H4 (cell line): ENCODE results near the gene KRT38. TPM values are rescaled to one million over a fixed set of nuclear protein-coding genes. Genes with fewer than 3 reads are reported as not detected.
A peak's percentile ranks its signal among the peaks of the same experiment; 100 is the strongest.

Source experiments
- DNase-seq: peaks from one replicate; pipeline ENCODE4 v3.0.0-alpha.2; 2015; ENCODE audit warnings: low spot score
- total RNA-seq: library from RNA; depleted of rRNA; stranded (reverse); fragments of >200 nt; shearing (Covaris generic); gene quantifications from 2 replicates; pipeline ENCODE4 v1.2.3, GENCODE V29; 2014; rRNA removed

KRT38 gene
- total RNA-seq: not detected in 2 replicates

DNA sequence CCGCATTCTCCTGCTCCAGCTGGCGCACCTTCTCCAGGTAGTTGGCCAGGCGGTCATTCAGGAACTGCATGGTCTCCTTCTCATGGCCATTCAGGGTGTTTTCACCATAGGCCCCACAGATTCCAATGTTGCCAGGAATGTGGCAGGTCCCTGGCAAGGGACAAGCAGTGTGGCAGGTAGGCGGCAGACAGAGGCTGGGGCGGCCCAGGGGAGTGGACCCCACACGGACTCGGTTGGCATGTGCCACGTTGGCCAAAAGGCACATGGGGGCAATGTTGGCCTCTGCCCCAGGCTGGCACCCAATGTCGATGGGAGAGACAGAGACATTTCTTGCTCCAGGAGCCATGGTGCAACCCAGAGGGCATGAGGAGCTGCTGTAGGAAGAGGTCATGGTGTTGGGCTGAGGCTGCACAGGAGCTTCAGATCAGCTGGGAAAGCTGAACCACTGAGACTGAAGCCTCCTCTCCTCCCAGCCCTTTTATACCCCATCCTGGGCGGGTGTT is at the start of gene KRT38:
Gene KRT38, minus strand, starts transcription at position 453 of the 503 bp plus-strand sequence. Its CDS starts 62 bp downstream, at position 391.
- DNase-seq: no peak

DNA sequence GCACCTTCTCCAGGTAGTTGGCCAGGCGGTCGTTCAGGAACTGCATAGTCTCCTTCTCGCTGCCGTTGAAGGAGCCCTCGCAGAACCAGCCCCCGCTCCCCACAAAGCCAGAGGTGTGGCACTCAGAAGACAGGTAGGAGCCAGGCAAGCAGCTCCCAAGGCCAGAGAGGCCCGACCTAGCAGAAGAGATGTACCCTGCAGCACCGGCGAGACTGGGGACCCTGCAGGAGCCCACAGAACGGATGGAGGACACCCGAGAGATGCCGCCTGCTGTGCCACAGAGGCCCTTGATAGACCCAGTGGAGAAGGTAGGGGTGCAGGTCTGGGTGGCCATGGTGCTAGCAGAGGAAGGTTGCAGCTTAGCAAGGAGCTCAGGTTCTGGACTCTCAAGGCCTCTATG is 48.7 kb upstream of the KRT38 start, which contains the start of gene KRT36:
Gene KRT36, minus strand, starts transcription at position 380 of the 400 bp plus-strand sequence. Its CDS starts 46 bp downstream, at position 334.
- DNase-seq: no peak

DNA sequence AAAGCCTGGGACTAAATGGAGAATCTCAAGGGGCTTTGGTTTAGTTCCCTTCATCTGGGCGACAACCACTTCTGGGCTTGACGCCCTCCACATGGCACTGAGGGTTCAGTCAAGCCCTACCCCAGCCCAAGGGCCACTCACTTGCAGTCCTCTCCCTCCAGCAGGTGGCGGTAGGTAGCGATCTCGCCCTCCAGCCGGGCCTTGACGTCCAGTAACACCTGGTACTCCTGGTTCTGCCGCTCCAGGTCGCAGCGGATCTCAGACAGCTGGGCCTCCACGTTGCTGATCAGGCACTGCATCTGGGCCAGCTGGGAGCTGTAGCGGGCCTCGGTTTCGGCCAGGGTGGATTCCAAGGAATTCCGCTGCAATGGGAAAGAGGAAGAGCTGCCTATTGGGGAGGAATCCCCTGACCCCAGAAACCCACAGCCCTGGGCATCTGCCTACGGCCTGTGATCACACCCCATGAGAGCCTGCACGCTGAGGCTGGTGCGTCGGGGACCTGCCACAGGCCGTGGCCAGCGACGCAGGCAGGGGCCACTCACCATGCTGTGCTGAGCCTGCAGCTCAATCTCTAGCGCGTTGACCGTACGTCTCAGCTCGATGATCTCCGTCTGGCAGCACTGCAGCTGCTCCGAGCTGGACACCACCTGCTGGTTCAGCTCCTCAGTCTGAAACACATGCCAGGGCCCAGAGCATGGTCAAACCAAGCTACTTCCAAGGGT is 46.2 kb upstream of the KRT38 start:
- no peak for DNase-seq

DNA sequence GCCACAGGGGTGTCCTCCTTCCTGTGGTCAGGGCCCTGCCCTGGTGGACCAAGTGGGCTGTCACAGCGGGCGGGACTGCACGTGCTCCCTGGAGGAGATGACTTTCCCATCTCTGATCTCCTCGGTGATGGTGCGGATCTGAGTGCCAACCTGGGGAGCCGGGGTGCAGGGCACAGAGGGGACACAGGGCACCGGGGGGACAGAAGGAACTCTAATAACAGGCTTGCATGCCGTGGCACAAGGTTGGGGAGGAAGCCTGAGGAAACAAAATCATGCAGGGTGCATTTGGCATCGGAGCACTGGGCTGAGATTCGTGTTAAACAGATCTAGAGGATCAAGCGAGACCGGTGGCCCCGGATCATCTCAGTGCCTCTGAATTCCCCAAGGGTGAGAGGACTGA is 45.5 kb upstream of the KRT38 start:
- no peak for DNase-seq

DNA sequence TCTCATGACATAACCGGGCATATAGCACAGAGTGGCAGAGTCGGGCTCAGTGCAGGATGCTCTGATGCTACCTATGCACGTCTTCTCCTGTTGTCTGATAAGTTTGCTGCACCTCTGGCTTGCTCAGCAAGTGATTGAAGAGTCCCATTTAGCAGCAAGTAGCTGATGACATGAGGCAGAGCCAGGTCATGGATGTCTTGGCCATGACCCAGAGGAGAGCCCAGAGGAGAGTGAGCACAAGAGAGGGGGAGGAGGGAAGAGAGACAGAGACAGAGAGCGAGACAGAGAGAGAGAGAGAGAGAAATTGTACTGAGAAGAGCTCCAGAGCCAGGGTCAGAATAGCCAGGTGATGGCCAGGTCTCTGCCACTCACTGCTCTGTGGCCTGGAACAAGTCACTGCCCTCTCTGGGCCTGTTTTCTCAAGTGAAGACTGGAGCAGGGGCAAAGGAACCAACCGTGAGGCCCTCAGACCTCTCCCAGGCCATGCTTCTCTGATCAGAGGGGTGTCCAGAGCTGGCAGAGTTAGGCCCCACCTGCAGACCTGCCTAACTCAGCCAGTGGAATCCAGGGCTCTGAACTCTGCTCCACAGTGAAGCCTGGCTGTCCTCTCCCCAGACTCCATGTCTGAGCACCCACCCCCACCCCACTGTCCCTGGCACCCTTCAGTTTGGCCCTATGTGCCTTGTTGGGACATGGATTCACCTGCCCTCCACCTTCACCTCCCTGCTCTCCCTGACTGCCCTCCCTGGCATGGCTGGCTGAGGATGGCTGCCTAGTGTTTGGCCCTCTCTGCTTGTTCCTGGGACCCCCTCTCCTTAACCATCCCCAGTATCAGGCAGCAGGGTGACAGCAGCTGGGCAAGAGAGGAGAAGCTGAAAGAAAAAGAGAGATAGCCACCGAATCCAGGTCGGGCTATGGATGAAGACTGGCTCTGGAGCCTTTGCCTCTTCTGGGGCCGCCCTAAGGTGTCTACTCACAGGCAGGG is 44.4 kb upstream of the KRT38 start:
- no peak for DNase-seq

DNA sequence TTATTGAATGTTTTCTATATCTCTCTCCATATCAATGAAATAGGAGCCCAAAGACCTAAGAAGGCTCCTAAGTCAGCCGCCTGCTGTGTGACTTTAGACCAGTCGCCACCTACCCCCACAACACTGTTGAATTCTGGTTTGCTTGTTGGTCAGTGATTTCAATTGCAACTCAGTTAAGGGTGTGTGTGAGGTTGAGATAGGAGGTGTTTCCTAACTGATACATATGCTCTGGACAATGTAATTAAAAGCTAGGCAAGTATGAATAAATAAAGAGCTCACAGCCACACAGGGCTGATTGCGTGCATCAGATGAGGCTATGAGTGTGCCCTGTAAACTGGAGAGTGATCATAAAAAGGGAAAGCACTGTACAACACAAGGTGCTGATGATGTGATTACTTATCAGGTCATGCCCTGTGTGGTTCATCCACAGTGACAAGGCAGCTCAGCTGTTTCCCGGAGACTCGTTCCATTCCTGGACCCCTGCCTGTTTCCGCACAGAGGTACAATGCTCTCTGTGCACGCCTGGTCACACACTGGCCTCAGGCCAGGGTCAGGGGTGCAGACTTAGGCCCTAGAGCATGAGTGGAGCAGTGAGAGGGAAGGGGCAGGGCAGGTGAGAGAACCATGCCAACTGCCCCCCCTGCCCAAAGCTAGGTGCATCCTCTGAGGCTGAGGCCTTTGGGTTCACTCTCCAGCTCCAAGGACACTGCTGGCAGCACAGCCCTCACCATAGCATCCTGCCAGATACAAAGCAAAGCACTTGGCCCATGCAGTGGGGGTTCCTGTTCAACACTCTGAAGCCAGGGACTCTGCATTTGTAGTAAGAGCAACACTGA is 43.4 kb upstream of the KRT38 start:
- no peak for DNase-seq

DNA sequence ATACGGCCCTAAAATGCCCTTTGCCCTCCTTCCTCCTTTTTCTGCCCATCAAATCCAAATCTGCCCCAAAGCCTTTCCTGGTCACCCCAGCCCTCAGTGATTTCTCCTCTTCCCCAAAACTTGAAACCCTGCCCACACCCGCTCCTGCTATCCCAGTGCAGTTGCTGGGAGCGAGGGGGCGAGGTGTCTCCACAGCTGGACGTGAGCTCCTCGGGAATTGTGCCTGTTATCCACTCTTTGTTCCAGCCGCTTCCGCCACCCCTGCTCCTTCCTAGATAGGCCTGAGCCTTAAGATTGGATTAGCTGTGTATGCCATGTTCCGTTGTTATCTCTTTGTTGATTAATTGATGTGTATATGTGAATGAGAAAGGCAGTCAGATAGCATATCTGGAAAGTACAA is 42.7 kb upstream of the KRT38 start:
- DNase-seq: no peak

DNA sequence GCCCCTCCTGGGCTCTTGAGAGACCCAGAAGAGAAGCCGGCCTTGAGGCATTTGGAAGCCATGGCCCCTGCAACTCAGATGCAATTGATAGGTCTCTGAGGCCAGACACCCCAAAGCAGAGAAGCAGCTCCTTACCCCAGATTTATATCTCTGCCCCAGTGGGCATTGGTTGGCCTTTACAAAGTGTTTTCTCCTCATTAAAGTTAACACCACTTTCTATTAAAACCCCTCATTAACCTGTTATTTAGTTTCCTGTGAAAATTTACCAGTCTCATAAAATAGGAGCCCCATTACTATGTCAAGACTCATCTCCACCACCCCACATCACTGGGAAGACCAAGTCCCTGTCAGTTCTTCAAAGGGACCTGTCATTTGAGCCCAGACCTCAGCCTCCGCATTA is 40.3 kb upstream of the KRT38 start, which contains the start of gene KRT35:
Gene KRT35, minus strand, starts transcription at position 116 of the 400 bp plus-strand sequence. Its CDS starts 54 bp downstream, at position 62.
- no peak for DNase-seq

DNA sequence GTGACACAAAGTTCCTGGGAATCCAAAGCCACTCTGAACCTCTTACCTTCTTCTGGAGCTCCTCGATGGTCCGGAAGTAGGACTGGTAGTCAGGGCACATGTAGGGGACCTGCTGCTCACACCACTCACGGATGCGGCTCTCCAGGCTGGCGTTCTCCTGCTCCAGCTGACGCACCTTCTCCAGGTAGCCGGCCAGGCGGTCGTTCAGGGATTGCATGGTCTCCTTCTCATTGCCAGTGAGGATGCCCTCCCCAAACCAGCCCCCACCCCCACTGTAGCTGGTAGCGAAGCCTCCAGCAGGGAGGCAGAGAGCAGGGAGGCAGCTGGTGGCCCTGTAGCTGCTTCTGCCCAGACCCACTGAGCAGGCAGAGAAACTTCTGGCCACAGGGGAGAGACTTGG is 39.8 kb upstream of the KRT38 start:
- no peak for DNase-seq

DNA sequence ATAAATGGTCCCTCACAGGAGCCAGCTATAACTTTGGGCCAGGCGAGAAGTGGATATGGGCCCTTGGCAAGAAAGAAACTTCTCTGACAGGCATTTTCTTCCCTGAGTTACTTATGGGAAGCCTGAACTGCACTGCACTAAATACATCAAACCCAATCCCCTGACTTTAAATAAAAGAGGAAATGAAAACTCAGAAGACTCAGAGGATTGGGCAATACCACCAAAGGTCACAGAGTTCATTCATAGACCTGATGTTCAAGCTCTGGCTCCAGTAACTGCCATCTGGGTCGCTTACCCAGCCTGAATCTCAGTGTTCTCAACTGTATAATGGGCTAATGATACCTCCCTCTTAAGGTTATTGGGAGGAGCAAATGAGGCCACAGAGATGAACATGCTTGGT is 39.4 kb upstream of the KRT38 start:
- no peak for DNase-seq

DNA sequence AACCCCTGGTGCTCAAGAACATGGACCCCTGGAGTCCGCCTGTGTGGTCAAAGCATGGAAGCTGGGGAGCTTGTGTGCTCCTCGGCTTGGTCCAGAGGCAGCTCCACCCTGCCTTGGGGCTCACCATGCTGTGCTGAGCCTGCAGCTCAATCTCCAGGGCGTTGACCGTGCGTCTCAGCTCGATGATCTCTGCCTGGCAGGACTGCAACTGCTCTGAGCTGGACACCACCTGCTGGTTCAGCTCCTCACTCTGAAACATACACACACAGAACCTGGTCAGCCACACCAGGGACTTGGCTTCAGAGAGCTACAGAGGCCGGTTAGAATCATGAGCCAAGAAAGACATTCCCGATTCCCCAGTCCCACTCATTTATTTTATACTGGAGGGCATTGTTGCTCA is 37.5 kb upstream of the KRT38 start:
- DNase-seq: no peak

DNA sequence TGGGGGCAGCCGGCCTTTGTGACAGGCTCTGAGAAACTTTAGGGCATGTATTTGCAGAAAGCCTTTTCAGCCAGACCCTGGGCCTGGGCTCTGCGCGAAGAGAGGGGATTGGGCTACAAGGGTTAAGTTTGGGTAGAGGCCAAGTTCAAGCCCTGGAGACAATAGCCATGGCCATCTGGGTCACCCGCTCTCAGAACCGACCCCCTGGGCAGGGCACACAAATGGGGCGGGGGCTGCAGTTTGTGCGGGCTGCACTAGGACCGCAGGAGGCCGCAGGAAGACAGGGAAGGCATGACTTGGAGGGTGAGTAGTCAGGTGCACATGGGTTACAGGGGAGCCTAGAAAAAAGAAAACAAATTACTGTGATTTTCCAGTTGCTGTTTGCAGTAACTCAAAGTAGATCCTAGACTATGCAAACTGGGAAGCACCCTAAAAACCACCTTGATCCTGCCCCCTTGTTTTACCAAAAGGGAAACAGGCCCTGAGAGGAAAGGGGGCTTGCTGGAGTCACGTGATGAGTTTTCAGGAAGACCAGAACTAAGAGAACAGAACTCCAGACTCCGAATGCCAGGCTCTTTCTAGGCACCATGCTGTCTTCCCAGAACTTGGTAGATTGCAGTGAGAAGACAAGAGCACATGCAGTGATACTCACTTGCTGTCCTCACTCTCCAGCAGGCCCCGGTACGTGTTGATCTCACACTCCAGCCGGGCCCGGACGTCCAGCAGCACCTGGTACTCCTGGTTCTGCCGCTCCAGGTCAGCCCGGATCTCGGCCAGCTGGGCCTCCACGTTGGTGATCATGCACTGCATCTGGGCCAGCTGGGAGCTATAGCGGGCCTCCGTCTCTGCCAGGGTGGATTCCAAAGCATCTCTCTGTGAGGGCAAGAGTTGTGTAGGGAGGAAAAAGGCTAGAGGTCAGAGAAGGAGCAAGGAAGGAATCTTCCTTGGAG is 36.4 kb upstream of the KRT38 start:
- no peak for DNase-seq

DNA sequence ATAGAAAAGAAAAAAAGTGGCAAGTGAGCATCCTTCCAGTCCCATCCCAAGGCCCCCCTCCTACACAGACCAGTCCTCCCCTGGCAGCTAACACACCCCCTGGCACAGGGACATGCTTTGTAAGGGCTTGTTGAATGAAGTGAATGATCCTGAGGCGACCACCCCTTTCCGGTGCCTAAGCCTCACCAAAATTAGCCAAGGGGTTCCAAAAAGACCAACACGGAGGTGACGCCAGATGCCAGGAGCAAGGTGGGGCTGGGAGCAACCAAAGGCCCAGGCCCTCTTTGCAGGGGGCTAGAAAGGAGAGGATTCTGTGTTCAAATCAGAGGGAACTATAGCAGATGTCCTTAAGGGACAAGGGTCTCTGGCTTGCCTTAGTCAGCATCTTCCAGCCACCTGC is 34.6 kb upstream of the KRT38 start:
- DNase-seq: no peak

DNA sequence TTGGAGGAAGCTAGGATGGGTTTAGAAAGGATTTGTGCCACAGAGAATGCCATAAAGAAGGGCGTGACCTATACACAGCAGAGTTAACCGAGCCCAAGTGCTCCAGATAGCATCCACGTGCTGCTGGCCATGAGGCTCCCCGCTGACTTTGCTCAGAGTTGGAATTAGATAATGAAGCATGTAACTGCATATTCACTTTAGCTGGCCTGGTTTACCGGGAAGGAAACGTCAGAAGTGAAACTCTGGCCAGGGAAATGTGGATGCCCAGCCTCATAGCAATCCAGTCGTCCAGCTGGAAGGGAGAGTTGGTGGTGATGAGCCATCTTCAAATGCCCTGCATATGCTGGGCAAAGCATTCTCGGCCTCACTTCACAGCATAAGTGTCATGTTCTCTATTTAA is 34.1 kb upstream of the KRT38 start:
- no peak for DNase-seq

DNA sequence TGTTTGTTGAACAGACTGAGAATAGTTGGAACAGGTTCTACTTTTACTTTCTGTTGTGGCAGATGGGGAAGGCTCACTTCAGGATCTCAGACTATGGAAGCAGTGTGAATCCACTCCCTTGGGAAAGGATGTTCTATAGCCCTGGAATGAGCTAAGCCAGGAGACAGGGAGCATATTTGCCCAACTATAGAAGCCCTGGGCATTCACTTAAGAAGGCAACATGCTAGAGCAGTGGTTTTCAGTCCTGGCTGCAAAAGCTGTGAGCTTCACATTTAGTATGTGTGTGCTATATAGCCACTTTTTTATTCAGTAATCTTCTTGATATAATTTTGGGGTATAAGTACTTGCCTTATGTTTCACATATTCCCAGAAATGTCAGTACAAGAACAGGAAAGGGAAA is 27.6 kb upstream of the KRT38 start:
- no peak for DNase-seq

DNA sequence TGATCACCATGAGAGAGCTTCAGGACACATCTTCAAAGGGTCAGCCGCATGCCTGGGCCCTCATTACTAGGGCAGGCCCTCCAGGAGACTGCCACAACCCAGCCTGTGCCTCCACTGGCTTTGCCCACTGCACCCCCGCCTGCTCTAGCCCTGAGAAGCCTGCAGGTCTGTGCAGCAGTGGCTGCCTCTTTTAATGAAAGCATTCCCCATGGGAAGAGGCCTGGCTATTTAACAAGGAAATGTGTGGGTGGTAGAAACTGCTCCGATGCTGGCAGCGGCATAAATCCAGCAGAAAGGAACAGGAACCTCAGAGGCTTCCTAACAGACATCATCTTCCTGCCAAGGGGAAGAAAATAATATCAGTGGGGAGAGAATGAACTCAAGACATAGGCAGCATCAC is 26.8 kb upstream of the KRT38 start:
- no peak for DNase-seq

DNA sequence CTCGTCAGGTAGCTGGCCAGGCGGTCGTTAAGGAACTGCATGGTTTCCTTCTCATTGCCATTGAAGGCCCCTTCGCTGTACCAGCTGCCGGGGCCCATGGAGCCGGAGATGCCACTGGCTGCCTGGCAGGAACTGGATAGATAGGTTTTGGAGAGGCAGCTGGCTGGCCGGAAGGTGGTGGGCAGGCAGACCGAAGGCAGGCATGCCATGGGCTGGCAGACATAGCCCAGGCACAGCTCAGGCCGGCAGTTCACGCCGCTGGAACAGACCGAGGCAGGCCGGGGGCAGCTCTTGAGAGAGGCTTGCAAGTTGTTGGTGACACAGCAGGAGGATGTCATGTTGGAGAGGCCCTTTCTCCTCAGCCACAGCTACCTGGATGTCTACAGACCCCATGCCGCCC is 26.2 kb upstream of the KRT38 start, which contains the start of gene KRT32:
Gene KRT32, minus strand, starts transcription at position 399 of the 400 bp plus-strand sequence. Its CDS starts 61 bp downstream, at position 338.
- no peak for DNase-seq

DNA sequence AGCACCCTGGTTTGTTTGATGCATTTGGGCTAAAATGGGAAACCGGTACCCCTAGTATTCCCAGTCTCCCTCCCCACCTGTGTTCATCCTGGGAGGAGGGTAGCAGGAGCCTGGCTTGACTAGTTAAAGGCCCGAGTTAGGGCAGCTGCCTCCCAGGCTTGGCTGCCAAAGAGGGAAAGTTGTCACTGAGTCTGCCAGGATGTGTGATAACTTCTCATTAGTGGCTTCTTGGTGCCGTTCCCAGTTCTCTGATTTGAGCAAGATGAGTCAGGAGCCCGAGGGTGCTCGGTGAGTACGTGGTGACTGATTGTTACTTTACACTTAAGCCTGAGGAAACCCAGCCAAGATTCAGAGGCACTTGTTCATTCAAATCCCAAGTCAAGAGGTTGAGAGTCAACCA is 23.9 kb upstream of the KRT38 start:
- peak; percentile 86 for DNase-seq

DNA sequence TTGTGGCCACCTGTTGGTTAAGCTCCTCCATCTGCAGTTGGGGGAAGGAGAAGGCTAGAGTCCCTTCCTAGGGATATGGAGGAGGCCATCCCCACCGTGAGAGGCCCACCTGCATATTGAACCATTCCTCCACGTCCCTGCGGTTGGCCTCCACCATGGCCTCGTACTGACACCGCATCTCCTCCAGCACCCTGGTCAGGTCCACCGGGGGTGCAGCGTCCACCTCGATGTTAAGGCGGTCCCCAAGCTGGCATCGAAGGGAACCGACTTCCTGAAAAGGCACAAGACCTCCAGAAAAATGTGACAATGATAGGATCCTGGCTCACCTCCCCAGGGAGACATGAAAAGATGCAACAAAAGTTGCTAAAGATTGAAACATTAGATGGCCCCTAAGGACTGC is 23.4 kb upstream of the KRT38 start:
- DNase-seq: no peak

DNA sequence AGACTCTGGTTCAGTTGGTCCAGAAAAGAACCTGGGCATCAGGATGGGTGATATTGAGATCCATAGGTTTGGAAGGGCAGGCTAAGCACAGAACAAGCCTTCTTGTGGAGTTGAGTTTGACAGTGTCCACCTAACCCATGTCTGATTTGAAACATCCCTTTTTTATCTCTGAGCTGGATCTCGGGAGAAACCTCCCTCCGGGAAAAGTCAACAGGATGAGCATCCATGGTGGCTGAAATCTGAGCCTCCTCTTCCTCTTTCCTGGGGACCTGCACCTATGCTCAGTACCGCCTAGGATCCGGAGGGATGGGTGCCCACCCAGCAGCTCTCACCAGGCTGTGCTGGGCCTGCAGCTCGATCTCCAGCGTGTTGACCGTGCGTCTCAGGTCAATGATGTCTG is 23.0 kb upstream of the KRT38 start:
- DNase-seq: no peak
